ENCODE results near the gene SCN2B. TPM values are rescaled to one million over a fixed set of nuclear protein-coding genes. Genes with fewer than 3 reads are reported as not detected.

SCN2B gene
- total and polyA plus RNA-seq, 2 of the 13 experiments (the other 11 are each of a cell fraction or from before 2014, with no cell fraction given): 0.01 to 0.02 TPM

GRCh38 chr11:118209033-118209432 is 32.6 kb upstream of the SCN2B start:
- no peak overlapping the region for H3K4me2 ChIP-seq (ENCODE audit: low read depth, low read length)
- H3K9me3 ChIP-seq (ENCODE audit: low read length): no peaks in the 10 kb centered on the region
- H3K36me3 ChIP-seq (replicated peaks in 1 of 2; ENCODE audit: control insufficient read depth in 1 of 2, insufficient read depth in 2 of 2, low read length in 2 of 2): no peaks in the 10 kb centered on the region
- BruUV-seq (replicated peaks): no TSS peak
- ChIA-PET CTCF (ENCODE audit: low intra/inter-chr PET ratio, low total read pairs) (no interaction called here), POLR2A (interaction anchor here (1.1 kb wide), 1 partner anchor 14 kb away, joined by 4 read pairs; no protein-coding TSS in a partner anchor)
- no peak for TF ChIP-seq ASH2L (IDR thresholded peaks at IDR 0.05; ENCODE audit: insufficient read length, low read depth, low read length)
- DNase-seq (ENCODE audit: low spot score): no peak
- no peaks in the 10 kb centered on the region for H3K27me3 ChIP-seq (ENCODE audit: control insufficient read depth in 1 of 2, insufficient read depth in 2 of 2, low read length in 2 of 2)
- intact Hi-C loops (cut with micrococcal nuclease; ENCODE audit: unreplicated experiment): no loop called here
- H3K4me1 ChIP-seq (ENCODE audit: insufficient read depth, low read length): peaks cover 87% of the 10 kb centered on the region
- H3K9ac ChIP-seq (ENCODE audit: insufficient read depth, low read depth, low read length): no peak overlapping the region
- no peak overlapping the region for H3K4me3 ChIP-seq (replicated peaks in 1 of 3; ENCODE audit: insufficient read depth in 1 of 3, low read depth in 2 of 3, low read length in 3 of 3)
- H4K20me1 ChIP-seq (ENCODE audit: insufficient read depth, low read length): no peaks in the 10 kb centered on the region
- in situ Hi-C loops (cut with HindIII; ENCODE audit: extremely low pct_ligation_motif_present, low pct_unique_long_range_greater_than_20kb): no loop called here
- ATAC-seq: no peak
- no peak for FAIRE-seq
- H2AFZ ChIP-seq (ENCODE audit: low read length): no peak overlapping the region
- H3K27ac ChIP-seq (ENCODE audit: extremely low read length, insufficient read depth, low read length): no peak overlapping the region
- H3K79me2 ChIP-seq (ENCODE audit: insufficient read depth, low read length): no peaks in the 10 kb centered on the region
- 99% methylated on average over 3 of the region's 3 CpGs for WGBS (ENCODE audit: low lambda C conversion rate)

- in situ Hi-C loops (cut with HindIII; ENCODE audit: extremely low pct_ligation_motif_present, low pct_unique_long_range_greater_than_20kb) (no loop called here), intact Hi-C loops (cut with micrococcal nuclease; ENCODE audit: unreplicated experiment) (no loop called here)
- ATAC-seq (no peak), DNase-seq (ENCODE audit: low spot score) (no peak), FAIRE-seq (no peak)
- ChIA-PET POLR2A (no interaction called here), CTCF (ENCODE audit: low intra/inter-chr PET ratio, low total read pairs) (no interaction called here)
- H3K79me2 ChIP-seq (ENCODE audit: insufficient read depth, low read length): no peaks in the 10 kb centered on the region
- no peak overlapping the region for H2AFZ ChIP-seq (ENCODE audit: low read length)
- no peak overlapping the region for H3K27ac ChIP-seq (ENCODE audit: extremely low read length, insufficient read depth, low read length)
- no peak overlapping the region for H3K4me3 ChIP-seq (replicated peaks in 1 of 3; ENCODE audit: insufficient read depth in 1 of 3, low read depth in 2 of 3, low read length in 3 of 3)
- H4K20me1 ChIP-seq (ENCODE audit: insufficient read depth, low read length): no peaks in the 10 kb centered on the region
- H3K4me2 ChIP-seq (ENCODE audit: low read depth, low read length): no peak overlapping the region
- H3K36me3 ChIP-seq (replicated peaks in 1 of 2; ENCODE audit: control insufficient read depth in 1 of 2, insufficient read depth in 2 of 2, low read length in 2 of 2): no peaks in the 10 kb centered on the region
- TF ChIP-seq ZNF629 (CRISPR knock-in tag; conservative IDR thresholded peaks at IDR 0.05): peak; percentile 86
- no peak for TF ChIP-seq MYNN (CRISPR knock-in tag; IDR thresholded peaks at IDR 0.05; ENCODE audit: low read depth)
- TF ChIP-seq ADNP (CRISPR knock-in tag; IDR thresholded peaks at IDR 0.05): 0 out of 2 replicates have a peak, but pooled peaks have one; percentile 43
- 0 out of 2 replicates have a peak, but pooled peaks have one; percentile 33 for TF ChIP-seq ZMYM3 (CRISPR knock-in tag; IDR thresholded peaks at IDR 0.05)
- H3K4me1 ChIP-seq (ENCODE audit: insufficient read depth, low read length): peaks cover 87% of the 10 kb centered on the region
- WGBS (ENCODE audit: low lambda C conversion rate): 95% methylated on average over 2 of the region's 2 CpGs
- H3K9me3 ChIP-seq (ENCODE audit: low read length): no peaks in the 10 kb centered on the region
- BruUV-seq (replicated peaks): no TSS peak
- H3K9ac ChIP-seq (ENCODE audit: insufficient read depth, low read depth, low read length): no peak overlapping the region
- H3K27me3 ChIP-seq (ENCODE audit: control insufficient read depth in 1 of 2, insufficient read depth in 2 of 2, low read length in 2 of 2): no peaks in the 10 kb centered on the region
Measured at GRCh38 chr11:118207079-118207478, 30.6 kb upstream of the SCN2B start.
